Bone marrow (tissue), 2 donors: ENCODE measurements around the gene CCBE1.
"Not testable (repeated sequence)": the region's sequence is repeated elsewhere in the genome, so short reads cannot be mapped to it uniquely, and the experiment has no call there.

Source experiments
- DNase-seq, 2 donors: peaks; one replicate each; lab custom pipeline; 2025; lab: John Stamatoyannopoulos, UW

CCBE1 gene

GRCh38 chr18:59697236-59697932 is at the start of gene CCBE1:
Gene CCBE1 (minus strand): TSS chr18:59697423.
- no peak for DNase-seq

- DNase-seq = no peak
These were observed 47.1 kb upstream of the CCBE1 start for GRCh38 chr18:59744271-59744721.

- no peak for DNase-seq
These were observed 46.3 kb upstream of the CCBE1 start for GRCh38 chr18:59743566-59743965.

- no peak for DNase-seq
These were observed 45.3 kb upstream of the CCBE1 start for GRCh38 chr18:59742325-59743111.

GRCh38 chr18:59740141-59740540 is 42.9 kb upstream of the CCBE1 start:
- DNase-seq = no peak

- DNase-seq = no peak
These were observed 40.6 kb upstream of the CCBE1 start for GRCh38 chr18:59737776-59738300.

- not testable (repeated sequence) for DNase-seq
These were observed 40.1 kb upstream of the CCBE1 start for GRCh38 chr18:59737335-59737734.

- no peak for DNase-seq
These were observed 38.8 kb upstream of the CCBE1 start for GRCh38 chr18:59736061-59736460.

GRCh38 chr18:59735269-59735860 is 38.1 kb upstream of the CCBE1 start:
- DNase-seq = no peak

GRCh38 chr18:59733421-59733820 is 36.2 kb upstream of the CCBE1 start:
- no peak for DNase-seq

GRCh38 chr18:59730896-59731295 is 33.7 kb upstream of the CCBE1 start:
- no peak for DNase-seq

GRCh38 chr18:59729781-59730180 is 32.6 kb upstream of the CCBE1 start:
- DNase-seq = no peak

- DNase-seq = no peak
These were observed 31.6 kb upstream of the CCBE1 start for GRCh38 chr18:59728816-59729215.

GRCh38 chr18:59725142-59725541 is 27.9 kb upstream of the CCBE1 start:
- no peak for DNase-seq

GRCh38 chr18:59724103-59724502 is 26.9 kb upstream of the CCBE1 start:
- DNase-seq = no peak

- no peak for DNase-seq
These were observed 24.7 kb upstream of the CCBE1 start for GRCh38 chr18:59721931-59722330.

- no peak for DNase-seq
These were observed 24.0 kb upstream of the CCBE1 start for GRCh38 chr18:59721211-59721610.

GRCh38 chr18:59719544-59720181 is 22.4 kb upstream of the CCBE1 start:
- no peak for DNase-seq

GRCh38 chr18:59718464-59719157 is 21.4 kb upstream of the CCBE1 start:
- no peak for DNase-seq

GRCh38 chr18:59718108-59718463 is 20.9 kb upstream of the CCBE1 start:
- DNase-seq = no peak

- no peak for DNase-seq
These were observed 20.1 kb upstream of the CCBE1 start for GRCh38 chr18:59717291-59717690.

- DNase-seq = no peak
These were observed 18.7 kb upstream of the CCBE1 start for GRCh38 chr18:59715966-59716369.
